Natural killer cell (primary cell): ENCODE data around the gene APBA2. TPM values are rescaled to one million over a fixed set of nuclear protein-coding genes. Genes with fewer than 3 reads are reported as not detected.

ENCODE experiments used
- ATAC-seq, 3 donors: fragments of 150-1000 bp in 2 of 3; fragments of 200-7000 bp in 1 of 3; cut with Tn5 transposase; 1 replicate in 1 of 3; 2 replicates in 2 of 3; pipeline ENCODE4 v1.10.0; 2021; ENCODE audit warnings: mild to moderate bottlenecking in 2 of 3, moderate library complexity in 2 of 3
- DNase-seq, 2 donors: peaks; one replicate each; pipeline versions ENCODE4 v3.0.0 to v3.0.0-alpha.2; 2013 to 2021; ENCODE audit warnings: mixed read lengths in 1 of 2
- H3K27ac ChIP-seq: one replicate; pipeline ENCODE4 v1.5.1; 2013; ENCODE audit warnings: mild to moderate bottlenecking, low read length
- H3K27me3 ChIP-seq: one replicate; pipeline ENCODE4 v1.6.1; 2013; ENCODE audit warnings: low read length; ENCODE audit not compliant: control insufficient read depth, insufficient read depth
- H3K36me3 ChIP-seq: one replicate; pipeline ENCODE4 v1.6.1; 2013; ENCODE audit warnings: low read length; ENCODE audit not compliant: control insufficient read depth, insufficient read depth
- H3K4me1 ChIP-seq: one replicate; pipeline ENCODE4 v1.6.1; 2013; ENCODE audit warnings: low read length; ENCODE audit not compliant: control insufficient read depth, insufficient read depth
- H3K4me3 ChIP-seq: one replicate; pipeline ENCODE4 v1.5.1; 2013; ENCODE audit warnings: low read length
- H3K9me3 ChIP-seq: one replicate; pipeline ENCODE4 v1.6.1; 2013; ENCODE audit warnings: low read length; ENCODE audit not compliant: control insufficient read depth, insufficient read depth
- H3K27ac Mint-ChIP-seq, 2 donors: one replicate each; pipeline ENCODE4 v1.8.0; 2022; ENCODE audit warnings: mild to moderate bottlenecking in 2 of 2, mixed read lengths in 2 of 2, moderate library complexity in 1 of 2
- H3K27me3 Mint-ChIP-seq, 2 donors: one replicate each; pipeline ENCODE4 v1.8.0; 2022; ENCODE audit warnings: low read depth in 2 of 2, mixed read lengths in 2 of 2
- H3K36me3 Mint-ChIP-seq: one replicate; pipeline ENCODE4 v1.8.0; 2022; ENCODE audit warnings: mixed read lengths
- H3K4me1 Mint-ChIP-seq, 2 donors: one replicate each; pipeline ENCODE4 v1.8.0; 2022; ENCODE audit warnings: mixed read lengths in 2 of 2
- H3K4me3 Mint-ChIP-seq: one replicate; pipeline ENCODE4 v1.8.0; 2022; ENCODE audit warnings: mild to moderate bottlenecking, moderate library complexity, mixed read lengths
- H3K9me3 Mint-ChIP-seq, 2 donors: one replicate each; pipeline ENCODE4 v1.8.0; 2022; ENCODE audit warnings: mixed read lengths in 2 of 2
- CTCF ChIP-seq: fragments of 200-600 bp; IDR thresholded peaks from one replicate; pipeline ENCODE4 v1.8.0; 2022; ENCODE audit warnings: antibody characterized with exemption
- WGBS: methylation state at CpG from one replicate; pipeline ENCODE4 v1.1.7; 2013; ENCODE audit warnings: missing lambda C conversion rate; ENCODE audit not compliant: insufficient coverage; 5-methylcytosine and 5-hydroxymethylcytosine counted together
- intact Hi-C: fragments of 100-400 bp; cut with micrococcal nuclease; formaldehyde crosslinking; loops from one replicate; pipeline ENCODE4 v1.14.2; 2022
- total RNA-seq, 4 donors: library from RNA; stranded (reverse); fragments of 120-200 nt in 1 of 4; gene quantifications; one replicate each; pipeline versions ENCODE4 v1.2.3 to v1.2.4, GENCODE V29; 2013 to 2022

APBA2 gene
- total RNA-seq, 3 donors from 2014 or later (not counting 1 experiment from before 2014, with no cell fraction given) = 96.4 to 119 (median 97.9) TPM

GRCh38 chr15:28921336-28921735 is 35.6 kb downstream of the APBA2 start:
- no peaks in the 10 kb centered on the region for H3K9me3 Mint-ChIP-seq
- Histone ChIP-seq H3K27ac (peak overlapping the region; percentile 41), H3K9me3 (no peaks in the 10 kb centered on the region), H3K4me3 (no peak overlapping the region), H3K4me1 (peaks cover 45% of the 10 kb centered on the region), H3K36me3 (peaks cover 2% of the 10 kb centered on the region), H3K27me3 (no peaks in the 10 kb centered on the region)
- H3K27ac Mint-ChIP-seq = peak overlapping the region; percentile 71 to 78
- no peaks in the 10 kb centered on the region for H3K27me3 Mint-ChIP-seq
- peaks cover 10% of the 10 kb centered on the region for H3K36me3 Mint-ChIP-seq
- DNase-seq = peak in 1 of 2 donors; percentile 42
- intact Hi-C loops = no loop called here
- no peak for TF ChIP-seq CTCF
- peaks cover 58 to 76% of the 10 kb centered on the region in 2 donors for H3K4me1 Mint-ChIP-seq
- WGBS = 27% methylated on average over 10 of the region's 10 CpGs
- peak; percentile 15 to 68 (median 49) for ATAC-seq
- peak overlapping the region; percentile 81 for H3K4me3 Mint-ChIP-seq

DNA sequence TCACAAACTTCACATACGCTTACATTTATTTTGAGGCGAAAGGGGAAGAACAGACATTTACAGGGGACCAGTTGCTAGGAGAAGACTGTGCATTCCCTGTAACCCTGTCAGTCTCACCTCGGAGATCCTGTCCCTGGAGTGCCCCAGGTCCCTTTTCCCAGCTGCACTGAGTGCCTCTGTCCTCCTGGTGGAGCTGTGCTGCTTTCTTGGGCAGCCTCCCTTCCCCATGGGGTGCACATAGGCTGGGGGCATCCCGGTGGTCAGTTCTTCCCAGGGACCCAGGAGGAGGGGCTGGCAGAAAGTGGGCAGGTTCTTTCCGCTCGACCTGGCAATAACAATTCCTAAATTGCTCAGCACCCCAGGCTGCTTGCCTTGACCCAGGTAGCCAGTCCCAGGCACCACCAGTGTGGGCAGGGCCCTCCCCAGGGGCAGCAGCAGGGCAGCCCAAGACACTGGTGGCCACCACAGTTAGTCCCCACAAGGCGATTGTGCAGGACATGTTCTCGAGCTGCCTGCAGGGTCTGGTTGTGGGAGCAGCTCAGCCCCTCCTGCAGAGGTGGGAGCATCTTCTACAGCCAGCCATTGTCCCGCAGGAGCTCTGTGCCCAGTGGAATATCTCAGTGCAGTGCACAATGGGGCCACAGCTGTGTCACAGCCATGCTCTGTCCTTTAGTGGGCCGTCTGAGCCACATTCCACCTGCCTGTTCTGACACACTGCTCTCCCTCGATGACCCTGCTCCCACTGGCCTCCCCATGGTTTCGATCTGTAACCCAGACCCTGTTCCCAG is 36.3 kb downstream of the APBA2 start:
- DNase-seq (peak in 1 of 2 donors; percentile 25), ATAC-seq (peak in 2 of 3 donors; percentile 1 to 42)
- H3K9me3 Mint-ChIP-seq = no peaks in the 10 kb centered on the region
- intact Hi-C loops = no loop called here
- H3K4me1 Mint-ChIP-seq = peaks cover 58 to 79% of the 10 kb centered on the region in 2 donors
- WGBS = 79% methylated on average over 12 of the region's 12 CpGs
- Histone ChIP-seq H3K27me3 (no peaks in the 10 kb centered on the region), H3K4me1 (peaks cover 45% of the 10 kb centered on the region), H3K27ac (peak overlapping the region; percentile 41), H3K9me3 (no peaks in the 10 kb centered on the region), H3K36me3 (peaks cover 2% of the 10 kb centered on the region), H3K4me3 (no peak overlapping the region)
- peak overlapping the region; percentile 72 to 78 for H3K27ac Mint-ChIP-seq
- TF ChIP-seq CTCF = no peak
- peak overlapping the region; percentile 81 for H3K4me3 Mint-ChIP-seq
- H3K36me3 Mint-ChIP-seq = peaks cover 10% of the 10 kb centered on the region
- no peaks in the 10 kb centered on the region for H3K27me3 Mint-ChIP-seq

GRCh38 chr15:28922707-28923012 is 36.9 kb downstream of the APBA2 start:
- TF ChIP-seq CTCF = no peak
- H3K4me1 ChIP-seq = peaks cover 45% of the 10 kb centered on the region
- intact Hi-C loops = no loop called here
- Mint-ChIP-seq H3K4me3 (peak overlapping the region; percentile 68), H3K4me1 (peaks cover 57 to 80% of the 10 kb centered on the region in 2 donors), H3K36me3 (peaks cover 10% of the 10 kb centered on the region), H3K27ac (peak overlapping the region; percentile 72 to 73), H3K27me3 (no peaks in the 10 kb centered on the region), H3K9me3 (no peaks in the 10 kb centered on the region)
- peaks cover 2% of the 10 kb centered on the region for H3K36me3 ChIP-seq
- H3K27me3 ChIP-seq = no peaks in the 10 kb centered on the region
- ATAC-seq (peak in 1 of 3 donors; percentile 5), DNase-seq (no peak)
- no peaks in the 10 kb centered on the region for H3K9me3 ChIP-seq
- 86% methylated on average over 5 of the region's 5 CpGs for WGBS
- H3K4me3 ChIP-seq = no peak overlapping the region
- no peak overlapping the region for H3K27ac ChIP-seq
